GM23338 (cell line): Measurements from ENCODE around the gene CEP72.

Experiments
- CREB1 ChIP-seq: fragments of 250-450 bp; sonication (Bioruptor Pico); IDR thresholded peaks from 2 replicates; pipeline ENCODE4 v1.5.0; 2020; ENCODE audit warnings: low read depth, mild to moderate bottlenecking, moderate library complexity
- EZH2phosphoT487 ChIP-seq: fragments of 200-600 bp; sonication (generic); IDR thresholded peaks from one replicate; pipeline ENCODE4 v1.8.1; 2018; ENCODE audit warnings: antibody characterized with exemption; ENCODE audit not compliant: unreplicated experiment
- POLR2AphosphoS5 ChIP-seq: IDR thresholded peaks from 2 replicates; pipeline ENCODE4 v1.6.1; 2016; ENCODE audit warnings: antibody characterized with exemption, low read depth
- TF ChIP-seq, protein P1 (sequence below), 2 experiments: fragments of 200-600 bp in 1 of 2; sonication (generic) in 1 of 2; conservative IDR thresholded peaks; 2 replicates each; pipeline versions ENCODE4 v1.5.1 to v1.6.1; 2016 to 2017; ENCODE audit warnings: antibody characterized with exemption in 2 of 2, low read depth in 2 of 2, mild to moderate bottlenecking in 2 of 2, moderate library complexity in 1 of 2

DNA sequence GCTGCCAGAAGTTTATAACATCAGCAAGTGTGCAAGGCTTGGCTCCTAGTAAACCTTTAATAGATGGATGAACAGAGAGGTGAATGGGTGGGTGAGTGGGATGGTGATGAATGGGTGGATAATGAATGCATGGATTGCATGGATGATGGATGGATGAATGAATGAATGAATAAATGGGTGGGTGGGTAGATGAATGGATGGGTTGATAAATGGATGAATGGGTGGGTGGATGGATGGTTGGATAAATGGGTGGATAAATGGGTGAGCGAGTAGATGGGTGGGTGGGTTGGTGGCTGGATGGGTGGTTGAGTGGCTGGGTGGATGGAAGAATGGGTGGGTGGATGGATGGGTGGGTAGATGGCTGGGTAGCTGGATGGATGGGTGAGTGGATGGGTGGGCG is 28.5 kb upstream of the CEP72 start:
- TF ChIP-seq CREB1 (CRISPR knock-in tag) (no peak), POLR2AphosphoS5 (no peak), EZH2phosphoT487 (no peak)
- TF ChIP-seq, protein P1, sequence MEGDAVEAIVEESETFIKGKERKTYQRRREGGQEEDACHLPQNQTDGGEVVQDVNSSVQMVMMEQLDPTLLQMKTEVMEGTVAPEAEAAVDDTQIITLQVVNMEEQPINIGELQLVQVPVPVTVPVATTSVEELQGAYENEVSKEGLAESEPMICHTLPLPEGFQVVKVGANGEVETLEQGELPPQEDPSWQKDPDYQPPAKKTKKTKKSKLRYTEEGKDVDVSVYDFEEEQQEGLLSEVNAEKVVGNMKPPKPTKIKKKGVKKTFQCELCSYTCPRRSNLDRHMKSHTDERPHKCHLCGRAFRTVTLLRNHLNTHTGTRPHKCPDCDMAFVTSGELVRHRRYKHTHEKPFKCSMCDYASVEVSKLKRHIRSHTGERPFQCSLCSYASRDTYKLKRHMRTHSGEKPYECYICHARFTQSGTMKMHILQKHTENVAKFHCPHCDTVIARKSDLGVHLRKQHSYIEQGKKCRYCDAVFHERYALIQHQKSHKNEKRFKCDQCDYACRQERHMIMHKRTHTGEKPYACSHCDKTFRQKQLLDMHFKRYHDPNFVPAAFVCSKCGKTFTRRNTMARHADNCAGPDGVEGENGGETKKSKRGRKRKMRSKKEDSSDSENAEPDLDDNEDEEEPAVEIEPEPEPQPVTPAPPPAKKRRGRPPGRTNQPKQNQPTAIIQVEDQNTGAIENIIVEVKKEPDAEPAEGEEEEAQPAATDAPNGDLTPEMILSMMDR (conservative IDR thresholded peaks at IDR 0.05; ENCODE audit: low read depth in 2 of 2): no peak
